HTERT RPE-1 (cell line): ENCODE results near the gene OR2AE1.
"Not testable (repeated sequence)": the region's sequence is repeated elsewhere in the genome, so short reads cannot be mapped to it uniquely, and the experiment has no call there.

ENCODE experiments used
- in situ Hi-C: fragments of 300-500 bp; cut with MboI; formaldehyde crosslinking; loops from 4 replicates; pipeline ENCODE4 v1.14.3; 2020; ENCODE audit warnings: low sequenced_read_pairs

Gene OR2AE1

DNA sequence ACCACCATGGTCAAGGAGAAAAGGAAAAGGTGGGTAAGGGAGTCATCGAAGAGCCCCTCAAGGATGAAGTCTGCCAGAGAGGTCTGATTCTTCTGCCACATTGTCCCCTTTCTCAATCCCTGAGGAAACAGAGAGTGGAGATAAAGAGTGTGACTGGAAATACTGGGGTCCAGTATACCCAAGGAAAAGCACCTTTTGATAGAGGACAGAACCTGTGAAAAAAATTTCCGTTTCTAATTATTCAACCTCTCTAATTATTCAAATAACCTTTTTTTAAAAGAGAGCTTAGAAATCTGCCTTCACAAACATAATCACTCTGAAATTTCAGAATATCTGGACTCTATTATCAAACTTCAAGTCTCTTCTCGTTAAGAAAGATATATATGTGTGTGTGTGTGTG lies at the start of gene OR2AE1:
TSS of gene OR2AE1 (minus strand) at position 101 of the 400 bp plus-strand sequence. CDS start at position 101, 0 bp downstream.
- in situ Hi-C loops: no loop called here

DNA sequence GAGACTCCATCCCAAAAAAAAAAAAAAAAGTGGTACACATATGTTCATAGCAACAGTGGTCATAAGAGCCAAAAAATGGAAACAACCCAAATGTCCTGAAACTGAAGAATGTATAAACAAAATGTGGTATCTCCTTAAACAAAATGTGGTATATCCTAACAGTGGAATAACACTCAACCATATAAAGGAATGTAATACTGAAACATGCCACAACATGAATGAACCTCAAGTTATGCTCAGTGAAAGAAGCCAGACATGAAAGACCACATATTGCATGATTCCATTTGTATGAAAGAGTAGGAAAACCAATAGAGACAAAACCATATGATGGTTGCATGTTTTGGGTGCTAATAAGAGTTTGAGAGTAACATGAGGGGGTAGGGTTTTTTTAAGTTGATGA lies 49.5 kb upstream of the OR2AE1 start:
- in situ Hi-C loops: no loop called here

DNA sequence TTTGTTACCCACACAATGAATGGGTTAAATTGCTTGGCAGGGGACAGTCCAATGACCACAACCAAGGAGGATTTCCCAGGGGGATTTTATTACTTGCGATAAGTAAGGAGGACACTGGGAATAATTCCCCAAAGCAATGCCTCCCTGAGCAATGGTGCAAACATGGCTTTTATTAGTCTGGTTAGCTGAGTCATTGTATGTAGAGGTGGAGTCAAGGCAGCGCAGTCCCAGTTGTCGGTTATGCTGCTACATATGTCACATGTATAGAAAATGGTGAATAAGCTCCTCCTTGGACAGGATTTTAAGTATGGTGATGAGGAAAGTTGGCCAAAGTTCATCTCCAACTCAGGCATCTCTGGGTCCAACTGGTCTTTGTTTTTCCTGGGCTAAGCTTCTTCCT lies 46.4 kb upstream of the OR2AE1 start:
- in situ Hi-C loops: no loop called here

- in situ Hi-C loops: no loop called here
Observed at GRCh38 chr7:99920149-99920548, 43.3 kb upstream of the OR2AE1 start.

DNA sequence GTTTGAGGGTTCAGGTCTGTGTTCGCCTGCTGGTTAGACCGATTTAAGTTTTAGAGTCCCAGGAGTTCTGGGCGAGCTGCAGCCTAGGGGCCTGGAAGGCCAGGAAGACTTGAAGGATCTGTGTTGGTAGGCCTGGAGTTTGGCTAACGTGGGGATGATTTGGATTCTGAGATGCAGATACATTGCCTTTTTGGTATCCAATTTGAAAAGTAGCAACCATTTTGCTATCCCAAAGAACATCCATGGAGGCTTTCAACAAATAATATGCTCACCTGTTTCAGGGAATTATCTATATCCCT lies 42.9 kb upstream of the OR2AE1 start:
- in situ Hi-C loops: no loop called here

DNA sequence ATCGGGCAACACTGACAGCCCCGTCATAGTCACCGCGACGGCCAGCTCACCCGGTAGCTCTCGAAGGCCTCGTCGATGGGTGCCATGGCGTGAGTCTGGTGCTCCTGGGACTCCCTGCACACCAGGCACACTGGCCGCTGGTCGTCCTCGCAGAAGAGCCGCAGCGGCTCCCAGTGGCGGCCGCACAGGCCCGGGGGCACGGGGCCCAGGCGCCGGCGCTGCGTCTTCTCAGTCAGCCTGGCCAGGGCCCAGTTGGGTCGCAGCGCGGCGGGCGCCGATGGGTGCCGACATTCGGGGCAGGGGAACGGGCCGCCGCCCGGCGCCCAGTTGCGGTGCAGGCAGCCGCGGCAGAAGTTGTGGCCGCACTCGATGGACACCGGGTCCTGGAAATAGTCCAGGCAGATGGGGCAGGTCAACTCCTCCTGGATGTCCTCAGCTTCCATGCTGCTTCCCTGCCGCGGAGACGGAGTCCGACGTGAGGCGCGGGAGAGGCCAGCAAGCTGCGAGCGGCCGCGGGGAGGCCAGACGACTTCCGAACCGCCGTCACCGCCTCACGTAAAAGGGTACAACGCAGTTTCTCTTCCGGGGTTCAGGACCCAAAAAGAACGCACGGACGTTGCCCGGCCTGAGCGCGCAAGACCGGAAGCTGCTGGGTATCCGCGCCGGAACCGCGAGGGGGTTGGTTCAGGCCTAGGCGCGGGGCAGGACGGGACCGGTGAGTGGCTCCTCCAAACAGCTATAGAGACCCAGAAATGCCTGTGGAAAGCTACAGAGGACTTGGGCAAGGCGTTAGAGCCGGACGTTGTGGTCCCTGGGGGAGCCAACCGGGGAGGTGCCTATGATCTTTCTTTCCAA lies 42.4 kb upstream of the OR2AE1 start, which contains the start of gene TRIM4:
TSS of gene TRIM4 (minus strand) at position 572 of the 855 bp plus-strand sequence. CDS start at position 443, 129 bp downstream.
- in situ Hi-C loops: no loop called here

DNA sequence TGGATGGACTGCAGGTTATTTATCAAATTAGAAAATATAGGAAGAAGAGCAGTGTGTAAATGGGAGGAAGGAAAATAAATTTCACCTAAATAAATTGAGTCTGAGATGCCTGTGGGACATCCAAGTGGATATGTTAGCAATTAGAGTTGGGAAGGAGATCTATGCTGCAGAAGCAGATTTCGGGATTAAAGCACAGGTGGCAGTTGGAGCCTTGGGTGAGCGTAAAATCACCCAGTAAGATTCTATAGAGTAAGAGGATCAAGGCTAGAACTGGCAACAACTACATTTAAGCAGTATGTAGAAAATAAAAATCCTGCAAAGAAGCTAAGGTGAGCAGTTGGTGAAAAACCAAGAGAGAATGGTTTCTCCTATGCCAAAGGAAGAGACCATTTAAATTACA lies 34.1 kb upstream of the OR2AE1 start:
- in situ Hi-C loops: no loop called here

DNA sequence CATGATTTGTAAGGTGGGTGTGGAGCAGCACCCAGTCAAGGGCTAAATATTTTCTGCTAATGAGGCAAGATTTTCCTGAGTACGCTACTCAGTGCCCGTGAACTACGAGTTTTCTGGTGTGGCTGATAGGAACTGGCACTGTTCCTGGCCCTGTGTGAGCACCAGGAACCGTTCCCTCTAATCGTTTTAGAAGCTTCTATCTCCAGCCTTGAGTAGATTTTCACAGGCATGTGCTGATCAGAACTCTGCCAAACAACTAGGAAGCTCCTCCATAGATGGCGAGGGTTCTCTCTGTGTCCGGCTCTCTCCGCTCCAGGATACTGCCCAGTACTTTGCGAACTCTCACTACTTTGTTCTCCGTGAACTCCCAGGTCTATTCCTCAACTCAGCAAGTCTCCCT lies 24.7 kb upstream of the OR2AE1 start:
- in situ Hi-C loops: no loop called here

- in situ Hi-C loops: no loop called here
Observed at GRCh38 chr7:99899830-99900519, 23.1 kb upstream of the OR2AE1 start.

DNA sequence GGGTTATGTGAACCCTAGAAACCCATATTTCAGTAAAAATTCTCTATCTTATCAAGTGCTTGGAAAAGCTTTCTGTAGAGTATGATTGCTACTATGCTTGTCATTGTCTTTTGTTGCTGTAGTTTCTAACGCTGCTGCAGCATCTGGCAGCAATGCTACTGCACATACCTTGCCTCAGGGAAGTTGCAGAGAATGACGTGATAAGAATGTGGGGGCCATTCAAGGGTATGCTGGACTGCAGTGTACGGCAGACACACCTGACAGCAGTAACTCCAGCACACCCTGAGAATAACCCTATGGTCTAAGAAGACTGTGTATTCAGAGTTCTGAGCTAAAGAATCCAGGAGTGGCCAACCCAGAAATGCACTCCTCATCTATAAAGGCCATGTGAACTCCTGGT lies 22.0 kb upstream of the OR2AE1 start:
- in situ Hi-C loops: no loop called here

- in situ Hi-C loops: no loop called here
Observed at GRCh38 chr7:99898023-99898357, 21.2 kb upstream of the OR2AE1 start.

- in situ Hi-C loops: no loop called here
Observed at GRCh38 chr7:99897322-99898022, 20.6 kb upstream of the OR2AE1 start.

- in situ Hi-C loops: no loop called here
Observed at GRCh38 chr7:99894738-99895137, 17.9 kb upstream of the OR2AE1 start.

GRCh38 chr7:99893280-99893679 lies 16.4 kb upstream of the OR2AE1 start:
- in situ Hi-C loops: no loop called here

DNA sequence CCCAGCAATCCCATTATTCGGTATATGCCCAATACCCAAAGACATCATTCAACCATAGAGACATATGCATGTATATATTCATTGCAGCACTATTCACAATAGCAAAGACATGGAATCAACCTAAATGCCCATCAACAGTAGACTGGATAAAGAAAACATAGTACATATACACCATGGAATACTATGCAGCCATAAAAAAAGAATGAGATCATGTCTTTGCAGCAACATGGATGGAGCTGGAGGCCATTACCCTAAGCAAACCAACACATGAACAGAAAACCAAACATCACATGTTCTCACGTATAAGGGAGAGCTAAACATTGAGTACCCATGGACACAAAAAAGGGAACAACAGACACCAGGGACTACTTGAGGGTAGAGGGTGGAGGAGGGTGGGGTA lies 13.5 kb upstream of the OR2AE1 start:
- in situ Hi-C loops: not testable (repeated sequence)

DNA sequence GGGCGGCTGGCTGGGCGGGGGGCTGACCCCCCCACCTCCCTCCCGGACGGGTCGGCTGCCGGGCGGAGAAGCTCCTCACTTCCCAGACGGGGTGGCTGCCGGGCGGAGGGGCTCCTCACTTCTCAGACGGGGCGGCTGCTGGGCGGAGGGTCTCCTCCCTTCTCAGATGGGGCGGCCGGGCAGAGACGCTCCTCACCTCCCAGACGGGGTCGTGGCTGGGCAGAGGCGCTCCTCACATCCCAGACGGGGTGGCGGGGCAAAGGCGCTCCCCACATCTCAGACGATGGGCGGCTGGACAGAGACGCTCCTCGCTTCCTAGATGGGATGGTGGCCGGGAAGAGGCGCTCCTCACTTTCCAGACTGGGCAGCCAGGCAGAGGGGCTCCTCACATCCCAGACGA lies 11.5 kb upstream of the OR2AE1 start:
- in situ Hi-C loops: not testable (repeated sequence)

DNA sequence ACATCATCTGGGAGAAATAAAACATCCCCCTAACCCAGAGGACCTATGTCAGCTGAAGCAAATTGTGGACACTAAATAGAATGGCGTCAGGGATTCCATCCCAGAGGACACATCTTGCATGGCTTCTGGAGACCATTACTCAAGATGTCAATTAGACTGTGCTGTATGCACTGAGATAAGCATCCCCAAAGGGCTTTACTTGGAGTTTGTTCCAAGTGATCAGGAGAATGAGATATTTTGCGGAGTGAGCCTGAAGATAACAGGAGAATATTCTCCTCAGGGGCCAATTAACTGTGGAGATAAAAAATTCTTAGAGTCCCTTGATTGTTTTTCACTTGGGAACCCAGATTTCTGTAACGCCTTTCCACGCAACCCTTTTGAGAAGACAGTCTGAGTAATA lies 4.5 kb upstream of the OR2AE1 start:
- in situ Hi-C loops: no loop called here

- in situ Hi-C loops: no loop called here
Observed at GRCh38 chr7:99876491-99876890, 342 bp downstream of the OR2AE1 start.

DNA sequence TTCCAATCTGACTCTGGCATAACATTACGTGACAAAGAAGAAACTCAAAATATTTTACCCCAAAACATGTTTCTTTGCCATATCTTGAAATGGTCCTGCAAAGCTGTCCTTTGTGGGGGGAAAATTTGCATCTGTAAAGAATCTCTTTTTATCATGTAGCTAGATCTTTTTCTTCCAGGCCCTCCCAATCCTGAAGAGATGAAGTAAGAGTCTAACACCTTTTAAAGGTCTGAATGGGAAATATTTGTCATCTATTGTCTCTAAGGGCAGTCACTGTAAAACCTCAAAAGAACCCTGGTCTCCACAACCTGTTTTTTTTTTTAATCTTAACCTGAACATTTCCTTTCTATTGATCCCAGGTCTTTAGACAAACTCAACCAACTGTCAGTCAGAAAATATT lies 8.6 kb downstream of the OR2AE1 start:
- in situ Hi-C loops: no loop called here

DNA sequence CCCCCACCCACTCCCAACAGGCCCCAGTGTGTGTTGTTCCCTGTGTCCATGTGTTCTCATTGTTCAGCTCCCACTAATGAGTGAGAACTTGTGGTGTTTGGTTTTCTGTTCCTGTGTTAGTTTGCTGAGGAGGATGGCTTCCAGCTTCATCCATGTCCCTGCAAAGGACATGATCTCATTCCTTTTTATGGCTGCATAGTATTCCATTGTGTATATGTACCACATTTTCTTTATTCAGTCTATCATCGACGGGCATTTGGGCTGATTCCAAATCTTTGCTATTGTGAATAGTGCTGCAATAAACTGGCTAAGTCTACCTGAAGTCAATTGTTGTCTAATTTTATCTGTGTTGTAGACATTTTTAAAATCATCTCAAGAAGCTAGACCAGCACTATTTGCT lies 9.4 kb downstream of the OR2AE1 start:
- in situ Hi-C loops: not testable (repeated sequence)

- in situ Hi-C loops: no loop called here
Observed at GRCh38 chr7:99863847-99864440, 12.9 kb downstream of the OR2AE1 start.
